K562 (cell line): ENCODE measurements around the gene NRROS. TPM values are rescaled to one million over a fixed set of nuclear protein-coding genes. Genes with fewer than 3 reads are reported as not detected.
A peak's percentile ranks its signal among the peaks of the same experiment; 100 is the strongest.

Source experiments
- ATAC-seq: fragments of 200-7000 bp; cut with Tn5 transposase; 3 replicates; pipeline ENCODE4 v1.9.1; 2020; ENCODE audit warnings: moderate library complexity
- BruUV-seq: library from RNA; stranded (reverse); fragments of 400-500 nt; replicated peaks from 2 replicates; lab custom pipeline; 2021; lab: Mats Ljungman, UMichigan
- CTCF ChIA-PET: fragments of 300-600 bp; formaldehyde crosslinking; extraction: SDS; loops from one replicate; lab custom pipeline; 2021; ENCODE audit warnings: low intra/inter-chr PET ratio; lab: Yijun Ruan, JAX
- POLR2A ChIA-PET: fragments of 300-600, 350-650 bp; sonication (Branson Sonifier 250); formaldehyde crosslinking; extraction: SDS; loops from one replicate; lab custom pipeline; 2021; ENCODE audit warnings: antibody characterized with exemption, inconsistent platforms; lab: Yijun Ruan, JAX
- DNase-seq, 4 experiments: peaks; one replicate each; pipeline versions ENCODE4 v3.0.0 to v3.0.0-alpha.2; 2011 to 2018; ENCODE audit warnings: low spot score in 3 of 4, mixed read lengths in 3 of 4; ENCODE audit errors: extremely low read depth in 1 of 4
- FAIRE-seq: peaks from 2 replicates; lab custom pipeline; 2011; peaks lifted over from hg19 to GRCh38; lab: Jason Lieb, UNC
- H2AFZ ChIP-seq: 2 replicates; pipeline ENCODE4 v1.6.0; 2011; ENCODE audit warnings: low read depth, low read length, control low read depth, inconsistent platforms
- H3K27ac ChIP-seq: fragments of 200-600 bp; 3 replicates; pipeline ENCODE4 v1.8.0; 2011; ENCODE audit warnings: low read depth, mild to moderate bottlenecking, control low read depth, inconsistent platforms, low read length, moderate library complexity, mixed read lengths; ENCODE audit errors: extremely low read depth
- H3K27me3 ChIP-seq, 2 experiments: fragments of 300-600 bp in 1 of 2; 2 replicates in 1 of 2; 3 replicates in 1 of 2; pipeline versions ENCODE4 v1.6.0 to v1.8.0; 2011; ENCODE audit warnings: inconsistent platforms in 2 of 2, low read length in 2 of 2, mild to moderate bottlenecking in 1 of 2, mixed read lengths in 1 of 2, moderate library complexity in 1 of 2; ENCODE audit not compliant: control insufficient read depth in 2 of 2, insufficient read depth in 2 of 2
- H3K36me3 ChIP-seq: fragments of 300-600 bp; 3 replicates; pipeline ENCODE4 v1.8.0; 2011; ENCODE audit warnings: mild to moderate bottlenecking, low read length, inconsistent platforms; ENCODE audit not compliant: control insufficient read depth, insufficient read depth
- H3K4me1 ChIP-seq, 2 experiments: fragments of 200-600 bp in 1 of 2; replicated peaks in 1 of 2; 2 replicates in 1 of 2; 3 replicates in 1 of 2; pipeline versions ENCODE4 v1.5.1 to v1.8.0; 2011; ENCODE audit warnings: inconsistent platforms in 2 of 2, low read length in 2 of 2, mild to moderate bottlenecking in 1 of 2, mixed read lengths in 1 of 2, moderate library complexity in 1 of 2; ENCODE audit not compliant: control insufficient read depth in 2 of 2, insufficient read depth in 2 of 2
- H3K4me2 ChIP-seq: 2 replicates; pipeline ENCODE4 v1.6.1; 2011; ENCODE audit warnings: low read length, control low read depth, inconsistent platforms, mixed read lengths; ENCODE audit not compliant: insufficient read depth
- H3K4me3 ChIP-seq: fragments of 200-600 bp; sonication (generic), shearing (Covaris generic); 2 replicates; pipeline ENCODE4 v1.5.1; 2016; ENCODE audit warnings: control low read depth, inconsistent platforms
- H3K79me2 ChIP-seq: fragments of 200-600 bp; 3 replicates; pipeline ENCODE4 v1.8.0; 2011; ENCODE audit warnings: low read length, inconsistent platforms; ENCODE audit not compliant: control insufficient read depth, insufficient read depth
- H3K9ac ChIP-seq, 2 experiments: 2 replicates each; pipeline versions ENCODE4 v1.6.0 to v1.6.1; 2011; ENCODE audit warnings: low read depth in 2 of 2, low read length in 2 of 2, control low read depth in 1 of 2, inconsistent platforms in 1 of 2, mild to moderate bottlenecking in 1 of 2, mixed read lengths in 1 of 2; ENCODE audit not compliant: insufficient read depth in 1 of 2
- H3K9me1 ChIP-seq: one replicate; pipeline ENCODE4 v1.6.0; 2011; ENCODE audit warnings: inconsistent platforms, mild to moderate bottlenecking, low read length, moderate library complexity; ENCODE audit not compliant: control insufficient read depth, insufficient read depth
- H3K9me3 ChIP-seq: replicated peaks from 2 replicates; pipeline ENCODE4 v1.5.1; 2011; ENCODE audit warnings: low read depth, low read length, inconsistent platforms; ENCODE audit not compliant: control insufficient read depth, insufficient read depth
- H4K20me1 ChIP-seq: replicated peaks from 2 replicates; pipeline ENCODE4 v1.6.1; 2011; ENCODE audit warnings: low read length, inconsistent platforms, mixed read lengths; ENCODE audit not compliant: control insufficient read depth, insufficient read depth
- CREB3 ChIP-seq: fragments of 450-650 bp; conservative IDR thresholded peaks from 2 replicates; pipeline ENCODE4 v1.6.1; 2016; ENCODE audit warnings: missing genetic modification characterization, low read depth, mild to moderate bottlenecking, missing compliant biosample characterization, moderate library complexity
- CREM ChIP-seq: IDR thresholded peaks from 2 replicates; pipeline ENCODE4 v1.6.1; 2014; ENCODE audit warnings: antibody characterized with exemption, low read depth
- GATA2 ChIP-seq: sonication (generic); formaldehyde crosslinking; IDR thresholded peaks from 2 replicates; pipeline ENCODE4 v1.4.0; 2020; ENCODE audit warnings: mild to moderate bottlenecking, missing genetic modification reagents
- MNT ChIP-seq, 2 experiments: fragments of 450-650 bp; conservative IDR thresholded peaks; 2 replicates each; pipeline ENCODE4 v1.6.1; 2017; ENCODE audit warnings: mild to moderate bottlenecking in 2 of 2, moderate library complexity in 2 of 2
- MTA3 ChIP-seq: fragments of 450-650 bp; formaldehyde crosslinking; IDR thresholded peaks from 2 replicates; pipeline ENCODE4 v1.6.1; 2017; ENCODE audit warnings: mild to moderate bottlenecking, borderline replicate concordance
- NFYB ChIP-seq: IDR thresholded peaks from 2 replicates; pipeline ENCODE4 v1.6.1; 2011; ENCODE audit warnings: mild to moderate bottlenecking, moderate library complexity; ENCODE audit not compliant: insufficient read length; ENCODE audit errors: extremely low read depth
- PHF20 ChIP-seq: fragments of 450-650 bp; IDR thresholded peaks from 2 replicates; pipeline ENCODE4 v1.6.1; 2018; ENCODE audit not compliant: partially characterized antibody
- RBFOX2 ChIP-seq: fragments of 200-400 bp; formaldehyde crosslinking; IDR thresholded peaks from 2 replicates; pipeline ENCODE4 v1.6.1; 2017; ENCODE audit warnings: low read depth, mild to moderate bottlenecking, low read length, moderate library complexity
- SMARCE1 ChIP-seq: fragments of 450-650 bp; IDR thresholded peaks from 2 replicates; pipeline ENCODE4 v1.7.1; 2016; ENCODE audit warnings: mild to moderate bottlenecking
- ZBTB17 ChIP-seq: fragments of 450-650 bp; formaldehyde crosslinking; IDR thresholded peaks from 2 replicates; pipeline ENCODE4 v1.4.0; 2020; ENCODE audit warnings: mild to moderate bottlenecking
- ZNF76 ChIP-seq: fragments of 250-450 bp; sonication (Bioruptor Pico); IDR thresholded peaks from 2 replicates; pipeline ENCODE4 v1.4.0; 2020; ENCODE audit warnings: mild to moderate bottlenecking, moderate library complexity, borderline replicate concordance
- ZNF766 ChIP-seq: fragments of 200-800 bp; sonication (Bioruptor generic); conservative IDR thresholded peaks from 2 replicates; pipeline ENCODE4 v1.6.1; 2016; ENCODE audit warnings: missing genetic modification characterization, missing compliant biosample characterization
- WGBS: fragments of 100-300 bp; shearing (Covaris generic); methylation state at CpG from one replicate; pipeline ENCODE4 v1.1.6; 2016; ENCODE audit warnings: low coverage, mixed read lengths; ENCODE audit not compliant: insufficient coverage; ENCODE audit errors: missing lambda C conversion rate; 5-methylcytosine and 5-hydroxymethylcytosine counted together
- in situ Hi-C: fragments of 300-500 bp; cut with MboI; formaldehyde crosslinking; loops from 4 replicates; pipeline ENCODE4 v1.15.0; 2018; ENCODE audit warnings: inconsistent platforms, mixed read lengths
- intact Hi-C: fragments of 100-400 bp; cut with micrococcal nuclease; formaldehyde crosslinking; loops from 2 replicates; pipeline ENCODE4 v1.14.2; 2022
- polyA plus RNA-seq, 8 experiments: library from polyadenylated mRNA; depleted of rRNA in 4 of 8; stranded (reverse) in 5 of 8; unstranded in 3 of 8; fragments of >200 nt; fragmentation: Nextera tagmentation in 2 of 8; fragmentation: Illumina TruSeq in 1 of 8; extraction: Ambion mirVana in 2 of 8; extraction: Trizol in 1 of 8; gene quantifications; 2 replicates each; pipeline versions ENCODE4 v1.2.1 to v1.2.3, GENCODE V29; 2011 to 2014; ENCODE audit warnings: inconsistent platforms in 1 of 8, missing spikeins in 1 of 8
- total RNA-seq, 7 experiments: library from RNA; depleted of rRNA in 6 of 7; stranded (reverse); fragments of >200 nt in 6 of 7; fragmentation: Illumina TruSeq in 2 of 7; extraction: Trizol in 2 of 7; gene quantifications; 2 replicates each; pipeline versions ENCODE4 v1.2.1 to v1.2.3, GENCODE V29; 2011 to 2021; ENCODE audit warnings: low replicate concordance in 1 of 7
- TF ChIP-seq, protein P1 (sequence below), 2 experiments: IDR thresholded peaks; 2 replicates each; pipeline ENCODE4 v1.6.1; 2011; ENCODE audit warnings: borderline replicate concordance in 1 of 2, control low read depth in 1 of 2, low read depth in 1 of 2, low read length in 1 of 2, mild to moderate bottlenecking in 1 of 2, mixed read lengths in 1 of 2, moderate library complexity in 1 of 2; ENCODE audit not compliant: insufficient read depth in 1 of 2, insufficient read length in 1 of 2, poor library complexity in 1 of 2, severe bottlenecking in 1 of 2; ENCODE audit errors: extremely low read depth in 1 of 2
- TF ChIP-seq, protein P2 (sequence below): fragments of 450-650 bp; IDR thresholded peaks from 2 replicates; pipeline ENCODE4 v1.7.1; 2018; ENCODE audit warnings: mild to moderate bottlenecking, low read depth; ENCODE audit not compliant: partially characterized antibody

Gene NRROS
- total and polyA plus RNA-seq, 9 of the 15 experiments (the other 6 are each of a cell fraction or from before 2014, with no cell fraction given) = 0.34 to 13.8 (median 3.8) TPM

- peak overlapping the region; percentile 75 for H2AFZ ChIP-seq
- H3K4me2 ChIP-seq = peak overlapping the region; percentile 98
- in situ Hi-C loops (no loop called here), intact Hi-C loops (loop anchor here (2.0 kb wide), 2 partner anchors 51 to 65 kb away; partner anchors contain the start of genes FBXO45 and WDR53)
- BruUV-seq = no TSS peak
- no peaks in the 10 kb centered on the region for H3K27me3 ChIP-seq
- CTCF ChIA-PET = interaction anchor here (0.7 kb wide), 1 partner anchor 65 kb away, joined by 3 read pairs; the partner anchor contains the start of genes FBXO45 and WDR53
- H3K36me3 ChIP-seq = no peaks in the 10 kb centered on the region
- ATAC-seq (peak; percentile 2), DNase-seq (peak in 2 of 4 experiments; percentile 32 to 52), FAIRE-seq (no peak)
- H3K4me3 ChIP-seq = peak overlapping the region; percentile 56
- WGBS = 39% methylated on average over 12 of the region's 12 CpGs
- no peaks in the 10 kb centered on the region for H3K9me3 ChIP-seq
- peaks cover 24 to 36% of the 10 kb centered on the region in 2 experiments for H3K4me1 ChIP-seq
- peaks cover 15% of the 10 kb centered on the region; the same call in 2 of the 3 replicates for H3K79me2 ChIP-seq
- no peaks in the 10 kb centered on the region for H3K9me1 ChIP-seq
- peak overlapping the region; percentile 98 for H3K27ac ChIP-seq
- H3K9ac ChIP-seq = peak overlapping the region; percentile 84 to 98
- POLR2A ChIA-PET = interaction anchor here (0.5 to 0.6 kb wide), 3 partner anchors 40 to 732 kb away, joined by 3 read pairs; no protein-coding TSS in a partner anchor
- no peaks in the 10 kb centered on the region for H4K20me1 ChIP-seq
- TF ChIP-seq CREM (peak; percentile 45; the same call in 1 of the 2 replicates), PHF20 (no peak), NFYB (no peak), GATA2 (CRISPR knock-in tag) (no peak; the same call in 1 of the 2 replicates), ZNF766 (CRISPR knock-in tag) (peak; percentile 53), CREB3 (tag) (peak; percentile 62; the same call in 1 of the 2 replicates), SMARCE1 (0 out of 2 replicates have a peak, but pooled peaks have one; percentile 18), MNT (conservative IDR thresholded peaks at IDR 0.05) (no peak), RBFOX2 (peak; percentile 60), MTA3 (peak; percentile 47; the same call in 1 of the 2 replicates), ZNF76 (CRISPR knock-in tag) (0 out of 2 replicates have a peak, but pooled peaks have one; percentile 48), ZBTB17 (peak; percentile 40; the same call in 1 of the 2 replicates)
- TF ChIP-seq, protein P1, sequence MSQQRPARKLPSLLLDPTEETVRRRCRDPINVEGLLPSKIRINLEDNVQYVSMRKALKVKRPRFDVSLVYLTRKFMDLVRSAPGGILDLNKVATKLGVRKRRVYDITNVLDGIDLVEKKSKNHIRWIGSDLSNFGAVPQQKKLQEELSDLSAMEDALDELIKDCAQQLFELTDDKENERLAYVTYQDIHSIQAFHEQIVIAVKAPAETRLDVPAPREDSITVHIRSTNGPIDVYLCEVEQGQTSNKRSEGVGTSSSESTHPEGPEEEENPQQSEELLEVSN (IDR thresholded peaks at IDR 0.05; ENCODE audit: borderline replicate concordance in 1 of 2, extremely low read depth in 1 of 2, insufficient read depth in 1 of 2, insufficient read length in 1 of 2, low read depth in 1 of 2, low read length in 1 of 2, poor library complexity in 1 of 2, severe bottlenecking in 1 of 2) = peak; percentile 79 to 87
- TF ChIP-seq, protein P2, sequence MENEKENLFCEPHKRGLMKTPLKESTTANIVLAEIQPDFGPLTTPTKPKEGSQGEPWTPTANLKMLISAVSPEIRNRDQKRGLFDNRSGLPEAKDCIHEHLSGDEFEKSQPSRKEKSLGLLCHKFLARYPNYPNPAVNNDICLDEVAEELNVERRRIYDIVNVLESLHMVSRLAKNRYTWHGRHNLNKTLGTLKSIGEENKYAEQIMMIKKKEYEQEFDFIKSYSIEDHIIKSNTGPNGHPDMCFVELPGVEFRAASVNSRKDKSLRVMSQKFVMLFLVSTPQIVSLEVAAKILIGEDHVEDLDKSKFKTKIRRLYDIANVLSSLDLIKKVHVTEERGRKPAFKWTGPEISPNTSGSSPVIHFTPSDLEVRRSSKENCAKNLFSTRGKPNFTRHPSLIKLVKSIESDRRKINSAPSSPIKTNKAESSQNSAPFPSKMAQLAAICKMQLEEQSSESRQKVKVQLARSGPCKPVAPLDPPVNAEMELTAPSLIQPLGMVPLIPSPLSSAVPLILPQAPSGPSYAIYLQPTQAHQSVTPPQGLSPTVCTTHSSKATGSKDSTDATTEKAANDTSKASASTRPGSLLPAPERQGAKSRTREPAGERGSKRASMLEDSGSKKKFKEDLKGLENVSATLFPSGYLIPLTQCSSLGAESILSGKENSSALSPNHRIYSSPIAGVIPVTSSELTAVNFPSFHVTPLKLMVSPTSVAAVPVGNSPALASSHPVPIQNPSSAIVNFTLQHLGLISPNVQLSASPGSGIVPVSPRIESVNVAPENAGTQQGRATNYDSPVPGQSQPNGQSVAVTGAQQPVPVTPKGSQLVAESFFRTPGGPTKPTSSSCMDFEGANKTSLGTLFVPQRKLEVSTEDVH = no peak
These were observed 5.8 kb upstream of the NRROS start for GRCh38 chr3:196633555-196634151.
